Ishikawa (cell line): ENCODE data around the gene LEKR1.

Experiments used
- CEBPB ChIP-seq: IDR thresholded peaks from 2 replicates; pipeline ENCODE4 v1.6.1; 2012
- EP300 ChIP-seq: IDR thresholded peaks from 2 replicates; pipeline ENCODE4 v1.6.1; 2012; ENCODE audit warnings: borderline replicate concordance
- TCF12 ChIP-seq: IDR thresholded peaks from 2 replicates; pipeline ENCODE4 v1.6.1; 2012; ENCODE audit warnings: low read depth
- TF ChIP-seq, protein P1 (sequence below): IDR thresholded peaks from 2 replicates; pipeline ENCODE4 v1.6.1; 2012

GRCh38 chr3:156906275-156906674 is 80.1 kb downstream of the LEKR1 start:
- TF ChIP-seq, protein P1, sequence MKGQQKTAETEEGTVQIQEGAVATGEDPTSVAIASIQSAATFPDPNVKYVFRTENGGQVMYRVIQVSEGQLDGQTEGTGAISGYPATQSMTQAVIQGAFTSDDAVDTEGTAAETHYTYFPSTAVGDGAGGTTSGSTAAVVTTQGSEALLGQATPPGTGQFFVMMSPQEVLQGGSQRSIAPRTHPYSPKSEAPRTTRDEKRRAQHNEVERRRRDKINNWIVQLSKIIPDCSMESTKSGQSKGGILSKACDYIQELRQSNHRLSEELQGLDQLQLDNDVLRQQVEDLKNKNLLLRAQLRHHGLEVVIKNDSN = no peak
- no peak for TF ChIP-seq TCF12
- no peak for TF ChIP-seq EP300
- no peak for TF ChIP-seq CEBPB
